Measurements from ENCODE around the gene MCC.

- TF ChIP-seq CTCF (conservative IDR thresholded peaks at IDR 0.05 in 1 of 2, IDR thresholded peaks at IDR 0.05 in 1 of 2; ENCODE audit: extremely low read depth in 1 of 2, insufficient read depth in 1 of 2, low read depth in 1 of 2, low read length in 2 of 2), result no peak
- TF ChIP-seq EZH2 (IDR thresholded peaks at IDR 0.05; ENCODE audit: borderline replicate concordance, low read length), result no peak
These were observed 514.3 kb downstream of the MCC start for GRCh38 chr5:112973904-112974303.
